Kidney epithelial cell (primary cell): ENCODE measurements around the gene CDH12. TPM values are rescaled to one million over a fixed set of nuclear protein-coding genes. Genes with fewer than 3 reads are reported as not detected.
"Not testable (repeated sequence)": the region's sequence is repeated elsewhere in the genome, so short reads cannot be mapped to it uniquely, and the experiment has no call there.

ENCODE experiments used
- DNase-seq: peaks from one replicate; pipeline ENCODE4 v3.0.0-alpha.2; 2010; ENCODE audit warnings: low read depth
- H3K27me3 ChIP-seq: 2 replicates; pipeline ENCODE4 v1.6.0; 2011; ENCODE audit warnings: low read length; ENCODE audit not compliant: control insufficient read depth, insufficient read depth
- H3K36me3 ChIP-seq: 2 replicates; pipeline ENCODE4 v1.5.1; 2011; ENCODE audit warnings: low read length; ENCODE audit not compliant: control insufficient read depth, insufficient read depth
- H3K4me3 ChIP-seq: 2 replicates; pipeline ENCODE4 v1.5.1; 2011; ENCODE audit warnings: low read depth, mild to moderate bottlenecking, control low read depth, low read length
- total RNA-seq: library from RNA; depleted of rRNA; stranded (reverse); fragments of >200 nt; gene quantifications from 2 replicates; pipeline ENCODE4 v1.2.3, GENCODE V29; 2015
- TF ChIP-seq, protein P1 (sequence below): IDR thresholded peaks from 2 replicates; pipeline ENCODE4 v1.5.1; 2011; ENCODE audit warnings: mild to moderate bottlenecking, moderate library complexity, low read length, control low read depth, inconsistent platforms; ENCODE audit not compliant: insufficient read depth, poor library complexity, severe bottlenecking

CDH12 gene
- total RNA-seq, 1 donor from 2014 or later: not detected

DNA sequence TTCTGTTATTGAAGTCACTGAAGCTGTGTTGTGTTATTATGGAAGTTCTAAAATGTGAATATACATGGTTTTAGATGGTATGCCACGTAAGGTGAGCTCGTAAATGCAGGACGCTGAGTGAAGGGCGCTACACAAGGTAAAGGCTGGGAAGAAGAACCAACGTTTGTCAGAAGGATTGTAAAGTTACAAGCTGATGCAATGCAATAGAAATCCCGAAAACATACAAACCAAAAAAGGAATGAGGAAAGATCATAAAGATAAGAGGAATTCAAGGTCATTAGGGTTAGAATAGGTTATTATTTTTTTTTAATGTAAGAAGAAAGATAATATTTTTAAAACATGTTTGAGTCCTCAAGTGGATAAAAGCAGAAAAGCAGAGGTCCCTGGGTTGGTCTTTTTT is 538.6 kb downstream of the CDH12 start:
- TF ChIP-seq, protein P1, sequence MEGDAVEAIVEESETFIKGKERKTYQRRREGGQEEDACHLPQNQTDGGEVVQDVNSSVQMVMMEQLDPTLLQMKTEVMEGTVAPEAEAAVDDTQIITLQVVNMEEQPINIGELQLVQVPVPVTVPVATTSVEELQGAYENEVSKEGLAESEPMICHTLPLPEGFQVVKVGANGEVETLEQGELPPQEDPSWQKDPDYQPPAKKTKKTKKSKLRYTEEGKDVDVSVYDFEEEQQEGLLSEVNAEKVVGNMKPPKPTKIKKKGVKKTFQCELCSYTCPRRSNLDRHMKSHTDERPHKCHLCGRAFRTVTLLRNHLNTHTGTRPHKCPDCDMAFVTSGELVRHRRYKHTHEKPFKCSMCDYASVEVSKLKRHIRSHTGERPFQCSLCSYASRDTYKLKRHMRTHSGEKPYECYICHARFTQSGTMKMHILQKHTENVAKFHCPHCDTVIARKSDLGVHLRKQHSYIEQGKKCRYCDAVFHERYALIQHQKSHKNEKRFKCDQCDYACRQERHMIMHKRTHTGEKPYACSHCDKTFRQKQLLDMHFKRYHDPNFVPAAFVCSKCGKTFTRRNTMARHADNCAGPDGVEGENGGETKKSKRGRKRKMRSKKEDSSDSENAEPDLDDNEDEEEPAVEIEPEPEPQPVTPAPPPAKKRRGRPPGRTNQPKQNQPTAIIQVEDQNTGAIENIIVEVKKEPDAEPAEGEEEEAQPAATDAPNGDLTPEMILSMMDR: no peak
- no peaks in the 10 kb centered on the region for H3K27me3 ChIP-seq
- no peak overlapping the region for H3K4me3 ChIP-seq
- DNase-seq: no peak
- no peaks in the 10 kb centered on the region for H3K36me3 ChIP-seq

DNA sequence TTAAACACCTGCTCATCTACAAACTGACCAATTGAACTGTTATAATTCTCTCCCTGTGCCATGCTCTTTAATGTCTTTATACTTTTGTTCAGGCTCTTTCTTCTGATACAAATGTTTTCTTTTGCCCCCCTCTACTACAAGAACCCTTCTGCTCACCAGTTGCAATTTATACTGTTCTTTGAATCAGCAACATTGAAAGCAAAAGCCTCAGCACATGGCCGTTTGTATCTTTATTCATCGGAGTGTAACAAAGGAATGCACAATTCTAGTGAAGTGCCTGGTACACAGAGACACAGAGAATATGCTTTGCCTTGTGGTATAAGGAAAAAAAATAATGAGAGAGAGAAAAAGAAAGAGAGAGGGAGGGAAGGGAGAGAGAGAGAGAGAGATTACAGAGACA is 547.1 kb downstream of the CDH12 start:
- DNase-seq: no peak
- Histone ChIP-seq H3K36me3 (no peaks in the 10 kb centered on the region), H3K27me3 (no peaks in the 10 kb centered on the region), H3K4me3 (no peak overlapping the region)
- TF ChIP-seq, protein P1: no peak

DNA sequence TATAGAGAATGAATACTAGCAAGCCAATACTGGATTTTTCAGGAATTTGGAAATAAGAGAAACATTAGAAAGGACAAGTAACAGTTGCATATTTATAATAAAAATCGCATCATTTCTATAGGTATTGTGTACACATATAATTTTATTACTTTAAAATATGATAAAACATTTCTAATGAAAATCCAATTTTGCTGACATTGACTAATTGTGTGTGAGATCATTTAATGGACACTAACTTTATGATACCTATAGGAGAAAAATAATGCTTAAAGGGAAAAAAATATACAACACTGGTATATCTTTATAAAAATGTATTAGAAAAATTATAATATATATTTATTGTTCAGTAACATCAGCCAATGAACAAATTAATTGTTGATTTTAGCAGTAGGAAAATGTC is 557.3 kb downstream of the CDH12 start:
- Histone ChIP-seq H3K4me3 (no peak overlapping the region), H3K36me3 (no peaks in the 10 kb centered on the region), H3K27me3 (no peaks in the 10 kb centered on the region)
- TF ChIP-seq, protein P1: no peak
- no peak for DNase-seq

DNA sequence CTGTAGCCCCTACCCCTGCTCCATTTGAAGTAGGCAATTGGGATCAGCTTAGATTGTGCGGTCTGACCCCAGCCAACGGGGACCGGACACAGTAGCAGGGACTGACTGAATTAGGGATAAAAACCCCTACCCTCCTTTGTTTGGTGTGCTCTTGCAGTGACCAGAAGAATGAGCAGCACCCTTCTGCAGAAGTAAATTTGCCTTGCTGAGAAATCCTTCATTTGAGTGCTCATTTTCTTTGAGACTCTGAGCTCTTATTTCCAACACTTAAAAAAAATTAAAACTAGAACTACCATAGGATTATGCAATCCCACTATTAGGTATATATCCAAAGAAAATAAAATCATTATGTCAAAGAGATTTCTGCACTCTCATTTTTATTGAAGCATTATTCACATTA is 560.0 kb downstream of the CDH12 start:
- no peaks in the 10 kb centered on the region for H3K27me3 ChIP-seq
- no peak overlapping the region for H3K4me3 ChIP-seq
- H3K36me3 ChIP-seq: no peaks in the 10 kb centered on the region
- DNase-seq: no peak
- TF ChIP-seq, protein P1: no peak

DNA sequence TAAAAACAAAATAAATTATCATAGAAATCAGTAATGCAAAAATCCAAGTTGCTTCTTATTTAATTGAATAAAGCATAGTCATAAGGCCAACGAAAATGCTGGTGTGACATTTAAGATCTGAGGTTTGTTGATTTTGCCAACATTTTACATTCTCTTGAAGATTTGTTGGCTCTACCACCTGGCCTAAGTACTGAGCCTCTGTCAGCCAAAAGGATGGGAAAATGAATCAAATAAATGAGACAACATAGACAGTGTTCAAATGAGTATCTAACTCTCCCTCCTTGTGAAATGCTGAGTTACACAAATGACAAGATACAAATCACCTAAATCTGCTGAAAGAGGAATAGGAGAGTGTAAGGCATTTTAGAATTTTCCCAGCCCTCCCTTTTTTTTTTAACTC is 575.0 kb downstream of the CDH12 start:
- Histone ChIP-seq H3K27me3 (no peaks in the 10 kb centered on the region), H3K4me3 (no peak overlapping the region), H3K36me3 (no peaks in the 10 kb centered on the region)
- no peak for DNase-seq
- TF ChIP-seq, protein P1: no peak

DNA sequence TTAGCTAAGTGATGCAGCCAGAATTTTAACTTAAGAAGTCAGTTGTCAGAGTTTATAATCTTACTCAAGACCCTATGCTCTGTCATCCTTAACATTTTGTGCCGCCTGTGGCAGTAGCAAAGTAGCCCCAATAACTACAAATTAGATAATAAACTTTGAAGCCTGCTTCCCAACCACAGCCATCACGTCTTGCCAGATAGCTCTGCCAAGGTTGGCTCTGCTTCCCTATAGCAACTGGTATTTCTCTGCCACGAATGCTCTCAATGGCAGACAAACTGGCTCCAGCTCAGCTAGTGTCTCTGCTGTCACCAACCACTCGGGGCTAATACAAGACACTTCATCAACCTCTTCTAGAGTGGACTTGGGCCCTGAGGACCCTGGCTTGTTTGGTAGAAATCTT is 576.1 kb downstream of the CDH12 start:
- no peaks in the 10 kb centered on the region for H3K36me3 ChIP-seq
- H3K27me3 ChIP-seq: no peaks in the 10 kb centered on the region
- DNase-seq: no peak
- H3K4me3 ChIP-seq: no peak overlapping the region
- TF ChIP-seq, protein P1: no peak

DNA sequence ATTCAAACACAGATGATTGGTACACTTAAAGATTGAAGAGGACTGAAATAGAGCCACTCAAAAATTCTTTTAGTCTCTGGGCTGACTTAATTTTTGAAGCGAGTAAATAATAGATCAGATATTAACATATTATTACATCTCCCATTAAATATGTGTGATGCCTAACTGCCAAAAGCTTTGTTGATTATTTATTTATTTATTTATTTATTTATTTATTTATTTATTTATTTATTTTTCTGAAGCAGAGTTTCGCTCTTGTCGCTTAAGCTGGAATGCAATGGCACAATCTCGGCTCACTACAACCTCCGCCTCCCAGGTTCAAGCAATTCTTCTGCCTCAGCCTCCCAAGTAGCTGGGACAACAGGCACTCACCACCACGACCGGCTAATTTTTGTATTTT is 587.3 kb downstream of the CDH12 start:
- not testable (repeated sequence) for H3K36me3 ChIP-seq, H3K27me3 ChIP-seq, H3K4me3 ChIP-seq, DNase-seq
